SK-N-SH (cell line): ENCODE results near the gene RBBP8.

Source experiments
- EP300 ChIP-seq, 2 experiments: IDR thresholded peaks; 2 replicates each; pipeline versions ENCODE4 v1.4.0 to v1.6.1; 2012; ENCODE audit warnings: borderline replicate concordance in 1 of 2, low read depth in 1 of 2, low read length in 1 of 2
- FOSL2 ChIP-seq: IDR thresholded peaks from 2 replicates; pipeline ENCODE4 v1.4.0; 2012; ENCODE audit warnings: low read depth, mild to moderate bottlenecking, moderate library complexity, borderline replicate concordance
- MEF2A ChIP-seq: IDR thresholded peaks from 2 replicates; pipeline ENCODE4 v1.4.0; 2012; ENCODE audit warnings: low read depth, borderline replicate concordance
- POLR2AphosphoS5 ChIP-seq: IDR thresholded peaks from 2 replicates; pipeline ENCODE4 v1.6.1; 2012; ENCODE audit warnings: low read depth, low read length
- RAD21 ChIP-seq: IDR thresholded peaks from 2 replicates; pipeline ENCODE4 v1.6.1; 2012; ENCODE audit warnings: mild to moderate bottlenecking, low read length
- RXRA ChIP-seq: IDR thresholded peaks from 2 replicates; pipeline ENCODE4 v1.4.0; 2012; ENCODE audit warnings: low read depth, mild to moderate bottlenecking, borderline replicate concordance
- SMC3 ChIP-seq: IDR thresholded peaks from 2 replicates; pipeline ENCODE4 v1.6.1; 2012; ENCODE audit warnings: low read depth, low read length, improper control_type of control experiment
- TAF1 ChIP-seq: IDR thresholded peaks from 2 replicates; pipeline ENCODE4 v1.6.1; 2012; ENCODE audit warnings: low read depth, mild to moderate bottlenecking, low read length, moderate library complexity, borderline replicate concordance
- TCF12 ChIP-seq: IDR thresholded peaks from 2 replicates; pipeline ENCODE4 v1.4.0; 2012
- TF ChIP-seq, protein P1 (sequence below): fragments of 200-600 bp; sonication (generic); IDR thresholded peaks from 2 replicates; pipeline ENCODE4 v1.6.1; 2017; ENCODE audit warnings: antibody characterized with exemption, mild to moderate bottlenecking, moderate library complexity
- TF ChIP-seq, protein P2 (sequence below): IDR thresholded peaks from 2 replicates; pipeline ENCODE4 v1.6.1; 2012; ENCODE audit warnings: mild to moderate bottlenecking, low read depth, low read length, moderate library complexity
- TF ChIP-seq, protein P3 (sequence below): fragments of 150-350 bp; IDR thresholded peaks from 2 replicates; pipeline ENCODE4 v1.6.1; 2017; ENCODE audit warnings: antibody characterized with exemption, low read length, low read depth, borderline replicate concordance

DNA sequence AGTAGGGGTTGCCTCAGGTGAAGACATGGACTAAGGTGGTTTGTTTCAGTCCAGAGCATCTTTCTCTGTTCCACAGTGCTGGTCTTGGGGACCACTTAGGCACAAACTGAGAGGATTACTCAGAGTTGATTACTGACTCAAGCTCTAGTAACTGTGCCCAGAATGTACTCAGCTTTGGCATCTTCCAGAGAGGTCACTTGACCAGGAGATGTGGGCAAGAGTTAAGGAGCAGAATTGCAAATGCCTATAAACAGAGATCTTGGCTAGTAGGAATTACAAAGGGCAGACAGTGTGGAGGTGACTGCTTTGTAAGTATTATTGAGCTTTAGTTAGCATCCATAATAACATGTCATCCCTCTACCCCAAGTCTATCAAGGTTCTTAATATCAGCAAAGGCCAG, 109.0 kb downstream of the RBBP8 start:
- TF ChIP-seq, protein P1, sequence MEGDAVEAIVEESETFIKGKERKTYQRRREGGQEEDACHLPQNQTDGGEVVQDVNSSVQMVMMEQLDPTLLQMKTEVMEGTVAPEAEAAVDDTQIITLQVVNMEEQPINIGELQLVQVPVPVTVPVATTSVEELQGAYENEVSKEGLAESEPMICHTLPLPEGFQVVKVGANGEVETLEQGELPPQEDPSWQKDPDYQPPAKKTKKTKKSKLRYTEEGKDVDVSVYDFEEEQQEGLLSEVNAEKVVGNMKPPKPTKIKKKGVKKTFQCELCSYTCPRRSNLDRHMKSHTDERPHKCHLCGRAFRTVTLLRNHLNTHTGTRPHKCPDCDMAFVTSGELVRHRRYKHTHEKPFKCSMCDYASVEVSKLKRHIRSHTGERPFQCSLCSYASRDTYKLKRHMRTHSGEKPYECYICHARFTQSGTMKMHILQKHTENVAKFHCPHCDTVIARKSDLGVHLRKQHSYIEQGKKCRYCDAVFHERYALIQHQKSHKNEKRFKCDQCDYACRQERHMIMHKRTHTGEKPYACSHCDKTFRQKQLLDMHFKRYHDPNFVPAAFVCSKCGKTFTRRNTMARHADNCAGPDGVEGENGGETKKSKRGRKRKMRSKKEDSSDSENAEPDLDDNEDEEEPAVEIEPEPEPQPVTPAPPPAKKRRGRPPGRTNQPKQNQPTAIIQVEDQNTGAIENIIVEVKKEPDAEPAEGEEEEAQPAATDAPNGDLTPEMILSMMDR, result no peak
- no peak for TF ChIP-seq TAF1
- TF ChIP-seq RXRA, result no peak
- no peak for TF ChIP-seq POLR2AphosphoS5
- TF ChIP-seq, protein P2, sequence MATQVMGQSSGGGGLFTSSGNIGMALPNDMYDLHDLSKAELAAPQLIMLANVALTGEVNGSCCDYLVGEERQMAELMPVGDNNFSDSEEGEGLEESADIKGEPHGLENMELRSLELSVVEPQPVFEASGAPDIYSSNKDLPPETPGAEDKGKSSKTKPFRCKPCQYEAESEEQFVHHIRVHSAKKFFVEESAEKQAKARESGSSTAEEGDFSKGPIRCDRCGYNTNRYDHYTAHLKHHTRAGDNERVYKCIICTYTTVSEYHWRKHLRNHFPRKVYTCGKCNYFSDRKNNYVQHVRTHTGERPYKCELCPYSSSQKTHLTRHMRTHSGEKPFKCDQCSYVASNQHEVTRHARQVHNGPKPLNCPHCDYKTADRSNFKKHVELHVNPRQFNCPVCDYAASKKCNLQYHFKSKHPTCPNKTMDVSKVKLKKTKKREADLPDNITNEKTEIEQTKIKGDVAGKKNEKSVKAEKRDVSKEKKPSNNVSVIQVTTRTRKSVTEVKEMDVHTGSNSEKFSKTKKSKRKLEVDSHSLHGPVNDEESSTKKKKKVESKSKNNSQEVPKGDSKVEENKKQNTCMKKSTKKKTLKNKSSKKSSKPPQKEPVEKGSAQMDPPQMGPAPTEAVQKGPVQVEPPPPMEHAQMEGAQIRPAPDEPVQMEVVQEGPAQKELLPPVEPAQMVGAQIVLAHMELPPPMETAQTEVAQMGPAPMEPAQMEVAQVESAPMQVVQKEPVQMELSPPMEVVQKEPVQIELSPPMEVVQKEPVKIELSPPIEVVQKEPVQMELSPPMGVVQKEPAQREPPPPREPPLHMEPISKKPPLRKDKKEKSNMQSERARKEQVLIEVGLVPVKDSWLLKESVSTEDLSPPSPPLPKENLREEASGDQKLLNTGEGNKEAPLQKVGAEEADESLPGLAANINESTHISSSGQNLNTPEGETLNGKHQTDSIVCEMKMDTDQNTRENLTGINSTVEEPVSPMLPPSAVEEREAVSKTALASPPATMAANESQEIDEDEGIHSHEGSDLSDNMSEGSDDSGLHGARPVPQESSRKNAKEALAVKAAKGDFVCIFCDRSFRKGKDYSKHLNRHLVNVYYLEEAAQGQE, result no peak
- TF ChIP-seq FOSL2, result no peak
- TF ChIP-seq, protein P3, sequence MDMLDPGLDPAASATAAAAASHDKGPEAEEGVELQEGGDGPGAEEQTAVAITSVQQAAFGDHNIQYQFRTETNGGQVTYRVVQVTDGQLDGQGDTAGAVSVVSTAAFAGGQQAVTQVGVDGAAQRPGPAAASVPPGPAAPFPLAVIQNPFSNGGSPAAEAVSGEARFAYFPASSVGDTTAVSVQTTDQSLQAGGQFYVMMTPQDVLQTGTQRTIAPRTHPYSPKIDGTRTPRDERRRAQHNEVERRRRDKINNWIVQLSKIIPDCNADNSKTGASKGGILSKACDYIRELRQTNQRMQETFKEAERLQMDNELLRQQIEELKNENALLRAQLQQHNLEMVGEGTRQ, result no peak
- TF ChIP-seq TCF12, result no peak
- TF ChIP-seq MEF2A, result no peak
- no peak for TF ChIP-seq RAD21
- TF ChIP-seq EP300 (IDR thresholded peaks at IDR 0.05; ENCODE audit: borderline replicate concordance in 1 of 2, low read depth in 1 of 2, low read length in 1 of 2), result no peak
- no peak for TF ChIP-seq SMC3
